Type B pancreatic cell (in vitro differentiated cells): ENCODE measurements around the gene IQGAP2. TPM values are rescaled to one million over a fixed set of nuclear protein-coding genes. Genes with fewer than 3 reads are reported as not detected.

Experiments used
- DNase-seq: peaks from one replicate; pipeline ENCODE4 v3.0.0; 2021; ENCODE audit warnings: mixed read lengths; ENCODE audit not compliant: unreplicated experiment; ENCODE audit errors: extremely low spot score
- H3K27ac Mint-ChIP-seq: 2 replicates; pipeline ENCODE4 v1.8.0; 2021; ENCODE audit warnings: mild to moderate bottlenecking, mixed read lengths
- H3K27me3 Mint-ChIP-seq: 2 replicates; pipeline ENCODE4 v1.8.0; 2021; ENCODE audit warnings: mixed read lengths
- H3K36me3 Mint-ChIP-seq: 2 replicates; pipeline ENCODE4 v1.8.0; 2021; ENCODE audit warnings: mixed read lengths
- H3K4me1 Mint-ChIP-seq: one replicate; pipeline ENCODE4 v1.8.0; 2021; ENCODE audit warnings: mixed read lengths; ENCODE audit not compliant: unreplicated experiment
- H3K4me3 Mint-ChIP-seq: 2 replicates; pipeline ENCODE4 v1.8.0; 2021; ENCODE audit warnings: mild to moderate bottlenecking, mixed read lengths
- H3K9me3 Mint-ChIP-seq: 2 replicates; pipeline ENCODE4 v1.8.0; 2021; ENCODE audit warnings: mixed read lengths
- CTCF ChIP-seq: fragments of 200-600 bp; sonication (generic); conservative IDR thresholded peaks from 2 replicates; pipeline ENCODE4 v1.5.0; 2021; ENCODE audit warnings: antibody characterized with exemption, mild to moderate bottlenecking
- total RNA-seq: library from RNA; stranded (reverse); gene quantifications from 2 replicates; pipeline ENCODE4 v1.2.1, GENCODE V29; 2021; ENCODE audit warnings: low replicate concordance

The IQGAP2 gene
- total RNA-seq, 1 donor from 2014 or later: 24.7 TPM

- Mint-ChIP-seq H3K36me3 (peaks cover 3% of the 10 kb centered on the region), H3K4me3 (no peak overlapping the region), H3K4me1 (peaks cover 11% of the 10 kb centered on the region), H3K9me3 (no peaks in the 10 kb centered on the region), H3K27ac (no peak overlapping the region), H3K27me3 (peaks cover 3% of the 10 kb centered on the region)
- no peak for TF ChIP-seq CTCF
- DNase-seq: no peak
Measured at GRCh38 chr5:76535577-76535976, 132.5 kb downstream of the IQGAP2 start.

- H3K9me3 Mint-ChIP-seq: no peaks in the 10 kb centered on the region
- peaks cover 3% of the 10 kb centered on the region for H3K27me3 Mint-ChIP-seq
- no peak overlapping the region for H3K27ac Mint-ChIP-seq
- H3K4me1 Mint-ChIP-seq: peaks cover 11% of the 10 kb centered on the region
- H3K4me3 Mint-ChIP-seq: no peak overlapping the region
- no peak for TF ChIP-seq CTCF
- no peak for DNase-seq
- peaks cover 3% of the 10 kb centered on the region for H3K36me3 Mint-ChIP-seq
Measured at GRCh38 chr5:76537073-76537543, 134.0 kb downstream of the IQGAP2 start.

GRCh38 chr5:76542241-76542640 is 139.2 kb downstream of the IQGAP2 start:
- no peak for DNase-seq
- H3K36me3 Mint-ChIP-seq: no peaks in the 10 kb centered on the region

DNA sequence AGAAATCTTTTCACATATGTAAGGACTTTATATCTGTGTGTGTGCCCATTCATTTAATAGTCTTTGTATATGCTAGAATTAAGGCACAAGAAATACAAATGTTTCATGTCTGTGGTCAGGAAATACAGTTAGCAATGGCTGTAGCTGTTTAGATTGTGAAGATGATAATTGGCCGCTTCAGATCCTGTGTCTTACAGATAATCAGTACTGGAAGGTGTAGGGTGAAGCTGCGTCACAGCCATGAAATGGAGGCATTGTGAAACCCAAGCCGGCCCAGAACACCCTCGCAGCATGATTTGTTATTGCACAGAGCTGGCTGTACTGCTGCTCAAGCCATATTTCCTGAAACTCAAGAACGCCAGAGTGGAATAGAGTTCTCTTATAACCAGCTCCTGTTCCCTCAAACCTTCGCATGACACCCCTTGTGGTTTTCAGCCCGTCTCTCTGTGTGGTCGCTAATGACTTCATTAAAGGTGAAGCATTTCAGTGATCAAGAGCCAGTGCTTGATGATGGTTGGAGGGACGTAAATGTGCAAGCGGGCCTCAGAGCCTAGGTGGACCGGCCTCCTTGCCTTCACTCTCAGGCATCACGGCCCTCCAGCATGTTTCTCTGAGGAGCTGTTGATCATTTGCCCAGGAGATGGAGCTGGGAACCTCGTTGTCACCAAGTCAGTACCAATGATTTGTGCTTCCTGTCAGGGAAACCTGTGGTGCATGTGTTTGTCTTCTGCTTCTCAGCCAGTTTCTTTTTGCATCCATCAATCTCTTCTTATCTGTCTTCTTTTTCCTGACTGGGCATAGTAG is 140.0 kb downstream of the IQGAP2 start:
- Mint-ChIP-seq H3K9me3 (no peaks in the 10 kb centered on the region), H3K27me3 (peaks cover 12% of the 10 kb centered on the region), H3K4me1 (peaks cover 36% of the 10 kb centered on the region), H3K27ac (no peak overlapping the region), H3K4me3 (no peak overlapping the region), H3K36me3 (no peaks in the 10 kb centered on the region)
- TF ChIP-seq CTCF: no peak
- no peak for DNase-seq

More at GRCh38 chr5:76542241-76542640, 139.2 kb downstream of the IQGAP2 start:
- Mint-ChIP-seq H3K9me3 (no peaks in the 10 kb centered on the region), H3K4me1 (peaks cover 33% of the 10 kb centered on the region), H3K27ac (no peak overlapping the region), H3K27me3 (peaks cover 10% of the 10 kb centered on the region), H3K4me3 (no peak overlapping the region)
- TF ChIP-seq CTCF: no peak

GRCh38 chr5:76544268-76544926 is 141.3 kb downstream of the IQGAP2 start:
- Mint-ChIP-seq H3K9me3 (no peaks in the 10 kb centered on the region), H3K4me1 (peaks cover 38% of the 10 kb centered on the region)

More at GRCh38 chr5:76544268-76544926, 141.3 kb downstream of the IQGAP2 start:
- Mint-ChIP-seq H3K27ac (no peak overlapping the region), H3K27me3 (peaks cover 16% of the 10 kb centered on the region), H3K36me3 (no peaks in the 10 kb centered on the region), H3K4me3 (no peak overlapping the region)
- TF ChIP-seq CTCF: peak; percentile 73
- DNase-seq: no peak
